GM12878 (cell line): ENCODE results near the gene DOCK7. TPM values are rescaled to one million over a fixed set of nuclear protein-coding genes. Genes with fewer than 3 reads are reported as not detected.

Experiments used
- BCL11A ChIP-seq: IDR thresholded peaks from 2 replicates; pipeline ENCODE4 v1.6.1; 2011; ENCODE audit warnings: low read depth, low read length
- CBFB ChIP-seq: IDR thresholded peaks from 2 replicates; pipeline ENCODE4 v1.6.1; 2016; ENCODE audit warnings: antibody characterized with exemption, low read depth
- CBX5 ChIP-seq: sonication (generic); IDR thresholded peaks from 2 replicates; pipeline ENCODE4 v1.6.1; 2016; ENCODE audit warnings: low read depth, moderate library complexity, mild to moderate bottlenecking, inconsistent platforms
- CEBPB ChIP-seq, 2 experiments: fragments of 150-350 bp in 1 of 2; IDR thresholded peaks; 2 replicates each; pipeline ENCODE4 v1.6.1; 2012 to 2014; ENCODE audit warnings: low read depth in 2 of 2, low read length in 2 of 2, borderline replicate concordance in 1 of 2, inconsistent platforms in 1 of 2
- DPF2 ChIP-seq: fragments of 450-650 bp; IDR thresholded peaks from 2 replicates; pipeline ENCODE4 v1.6.1; 2017; ENCODE audit warnings: mild to moderate bottlenecking
- EGR1 ChIP-seq, 2 experiments: IDR thresholded peaks; 1 replicate in 1 of 2; 2 replicates in 1 of 2; pipeline ENCODE4 v1.6.1; 2011 to 2012; ENCODE audit warnings: low read depth in 2 of 2, low read length in 2 of 2, borderline replicate concordance in 1 of 2, mild to moderate bottlenecking in 1 of 2, moderate library complexity in 1 of 2
- EP300 ChIP-seq, 2 experiments: fragments of 150-350 bp in 1 of 2; IDR thresholded peaks; 2 replicates each; pipeline ENCODE4 v1.6.1; 2011 to 2012; ENCODE audit warnings: low read depth in 2 of 2, low read length in 2 of 2, borderline replicate concordance in 1 of 2, improper control_type of control experiment in 1 of 2, inconsistent platforms in 1 of 2; ENCODE audit not compliant: control insufficient read depth in 1 of 2
- POLR2AphosphoS5 ChIP-seq: IDR thresholded peaks from 2 replicates; pipeline ENCODE4 v1.6.1; 2011; ENCODE audit warnings: mild to moderate bottlenecking, low read length, inconsistent platforms
- RUNX3 ChIP-seq: IDR thresholded peaks from 2 replicates; pipeline ENCODE4 v1.6.1; 2012; ENCODE audit warnings: low read length, inconsistent platforms
- SIN3A ChIP-seq: IDR thresholded peaks from 2 replicates; pipeline ENCODE4 v1.6.1; 2012; ENCODE audit warnings: low read depth, low read length, improper control_type of control experiment
- SREBF1 ChIP-seq: IDR thresholded peaks from 2 replicates; pipeline ENCODE4 v1.6.1; 2012; ENCODE audit warnings: mild to moderate bottlenecking, low read length
- WRNIP1 ChIP-seq: IDR thresholded peaks from 2 replicates; pipeline ENCODE4 v1.6.1; 2011; ENCODE audit warnings: low read depth, low read length, improper control_type of control experiment, borderline replicate concordance
- YY1 ChIP-seq: IDR thresholded peaks from 2 replicates; pipeline ENCODE4 v1.6.1; 2011; ENCODE audit warnings: low read depth, mild to moderate bottlenecking, low read length
- polyA plus RNA-seq, 11 experiments: library from polyadenylated mRNA; depleted of rRNA in 4 of 11; unstranded in 6 of 11; stranded (reverse) in 5 of 11; fragments of >200 nt; fragmentation: Nextera tagmentation in 4 of 11; fragmentation: Illumina TruSeq in 1 of 11; extraction: Ambion mirVana in 4 of 11; extraction: Trizol in 1 of 11; gene quantifications; 1 replicate in 1 of 11; 2 replicates in 10 of 11; pipeline versions ENCODE4 v1.2.1 to v1.2.3, GENCODE V29; 2011 to 2016; ENCODE audit warnings: inconsistent platforms in 2 of 11, missing spikeins in 2 of 11, low read depth in 1 of 11
- total RNA-seq, 4 experiments: library from RNA; depleted of rRNA in 3 of 4; stranded (reverse); fragments of >200 nt in 3 of 4; fragmentation: Illumina TruSeq in 1 of 4; extraction: Trizol in 1 of 4; gene quantifications; 2 replicates each; pipeline versions ENCODE4 v1.2.1 to v1.2.3, GENCODE V29; 2013 to 2021
- TF ChIP-seq, protein P1 (sequence below): IDR thresholded peaks from 2 replicates; pipeline ENCODE4 v1.6.1; 2011; ENCODE audit warnings: mild to moderate bottlenecking, low read depth, low read length, moderate library complexity; ENCODE audit not compliant: insufficient replicate concordance
- TF ChIP-seq, protein P2 (sequence below): fragments of 450-650 bp; IDR thresholded peaks from 2 replicates; pipeline ENCODE4 v1.6.1; 2017; ENCODE audit warnings: borderline replicate concordance
- TF ChIP-seq, protein P3 (sequence below): fragments of 450-650 bp; conservative IDR thresholded peaks from 2 replicates; pipeline ENCODE4 v1.6.1; 2017; ENCODE audit warnings: mild to moderate bottlenecking, moderate library complexity
- TF ChIP-seq, protein P4 (sequence below): IDR thresholded peaks from 2 replicates; pipeline ENCODE4 v1.6.1; 2011; ENCODE audit warnings: borderline replicate concordance, low read depth, mild to moderate bottlenecking, moderate library complexity, low read length; ENCODE audit not compliant: insufficient read depth, poor library complexity, severe bottlenecking

DOCK7 gene
- total and polyA plus RNA-seq, 10 of the 15 experiments (the other 5 are each of a cell fraction or from before 2014, with no cell fraction given) = 4.8 to 34.6 (median 26.9) TPM

DNA sequence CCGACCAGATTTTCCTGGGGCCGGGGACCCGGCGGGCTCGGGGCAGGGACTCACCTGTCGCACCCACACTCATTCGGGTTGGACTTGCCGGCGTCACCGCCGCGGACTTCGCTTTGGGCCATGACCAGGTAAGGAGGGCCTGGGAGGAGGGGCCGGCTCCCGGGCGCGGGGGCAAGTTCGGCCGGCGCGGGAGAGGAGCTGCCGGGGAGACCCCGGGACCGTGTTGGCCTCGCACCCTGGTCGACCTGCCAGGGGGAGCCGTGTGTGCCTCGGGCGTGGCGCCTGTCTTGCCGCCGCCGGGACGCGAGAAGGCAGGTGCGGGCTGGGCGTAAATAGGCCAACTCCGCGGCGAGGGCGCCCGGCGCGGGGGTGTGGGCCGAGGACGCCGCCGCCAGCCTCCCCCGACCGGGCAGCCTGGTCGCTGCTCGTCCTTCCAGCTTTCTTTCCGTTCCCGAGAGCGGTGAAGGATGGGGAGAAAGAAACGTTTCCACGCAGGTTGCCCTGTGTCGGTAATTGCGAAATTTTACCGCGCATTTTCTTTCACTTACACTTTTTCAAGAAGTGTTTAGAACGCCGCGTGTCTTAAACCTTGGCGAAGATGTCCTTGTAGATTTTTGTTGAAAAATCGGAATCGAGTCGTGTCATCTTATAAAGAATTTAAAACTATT is 250.8 kb downstream of the DOCK7 start (continued):
- TF ChIP-seq CBX5 (no peak), CBFB (no peak), EGR1 (IDR thresholded peaks at IDR 0.05; ENCODE audit: borderline replicate concordance in 1 of 2, low read depth in 2 of 2, low read length in 2 of 2) (peak in 1 of 2 experiments; percentile 67; a peak in 1 of 3 replicates), RUNX3 (no peak), DPF2 (0 out of 2 replicates have a peak, but pooled peaks have one; percentile 35), POLR2AphosphoS5 (0 out of 2 replicates have a peak, but pooled peaks have one; percentile 3), CEBPB (IDR thresholded peaks at IDR 0.05; ENCODE audit: borderline replicate concordance in 1 of 2, low read depth in 2 of 2, low read length in 2 of 2) (peak in 1 of 2 experiments; percentile 11; a peak in 1 of 4 replicates), SIN3A (peak; percentile 35; the same call in 1 of the 2 replicates), WRNIP1 (no peak), YY1 (no peak), SREBF1 (no peak), EP300 (IDR thresholded peaks at IDR 0.05; ENCODE audit: borderline replicate concordance in 1 of 2, control insufficient read depth in 1 of 2, low read depth in 2 of 2, low read length in 2 of 2) (no peak), BCL11A (0 out of 2 replicates have a peak, but pooled peaks have one; percentile 0)
- TF ChIP-seq, protein P1, sequence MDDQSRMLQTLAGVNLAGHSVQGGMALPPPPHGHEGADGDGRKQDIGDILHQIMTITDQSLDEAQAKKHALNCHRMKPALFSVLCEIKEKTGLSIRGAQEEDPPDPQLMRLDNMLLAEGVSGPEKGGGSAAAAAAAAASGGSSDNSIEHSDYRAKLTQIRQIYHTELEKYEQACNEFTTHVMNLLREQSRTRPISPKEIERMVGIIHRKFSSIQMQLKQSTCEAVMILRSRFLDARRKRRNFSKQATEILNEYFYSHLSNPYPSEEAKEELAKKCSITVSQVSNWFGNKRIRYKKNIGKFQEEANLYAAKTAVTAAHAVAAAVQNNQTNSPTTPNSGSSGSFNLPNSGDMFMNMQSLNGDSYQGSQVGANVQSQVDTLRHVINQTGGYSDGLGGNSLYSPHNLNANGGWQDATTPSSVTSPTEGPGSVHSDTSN = no peak
- TF ChIP-seq, protein P2, sequence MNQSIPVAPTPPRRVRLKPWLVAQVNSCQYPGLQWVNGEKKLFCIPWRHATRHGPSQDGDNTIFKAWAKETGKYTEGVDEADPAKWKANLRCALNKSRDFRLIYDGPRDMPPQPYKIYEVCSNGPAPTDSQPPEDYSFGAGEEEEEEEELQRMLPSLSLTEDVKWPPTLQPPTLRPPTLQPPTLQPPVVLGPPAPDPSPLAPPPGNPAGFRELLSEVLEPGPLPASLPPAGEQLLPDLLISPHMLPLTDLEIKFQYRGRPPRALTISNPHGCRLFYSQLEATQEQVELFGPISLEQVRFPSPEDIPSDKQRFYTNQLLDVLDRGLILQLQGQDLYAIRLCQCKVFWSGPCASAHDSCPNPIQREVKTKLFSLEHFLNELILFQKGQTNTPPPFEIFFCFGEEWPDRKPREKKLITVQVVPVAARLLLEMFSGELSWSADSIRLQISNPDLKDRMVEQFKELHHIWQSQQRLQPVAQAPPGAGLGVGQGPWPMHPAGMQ = no peak
- TF ChIP-seq, protein P3, sequence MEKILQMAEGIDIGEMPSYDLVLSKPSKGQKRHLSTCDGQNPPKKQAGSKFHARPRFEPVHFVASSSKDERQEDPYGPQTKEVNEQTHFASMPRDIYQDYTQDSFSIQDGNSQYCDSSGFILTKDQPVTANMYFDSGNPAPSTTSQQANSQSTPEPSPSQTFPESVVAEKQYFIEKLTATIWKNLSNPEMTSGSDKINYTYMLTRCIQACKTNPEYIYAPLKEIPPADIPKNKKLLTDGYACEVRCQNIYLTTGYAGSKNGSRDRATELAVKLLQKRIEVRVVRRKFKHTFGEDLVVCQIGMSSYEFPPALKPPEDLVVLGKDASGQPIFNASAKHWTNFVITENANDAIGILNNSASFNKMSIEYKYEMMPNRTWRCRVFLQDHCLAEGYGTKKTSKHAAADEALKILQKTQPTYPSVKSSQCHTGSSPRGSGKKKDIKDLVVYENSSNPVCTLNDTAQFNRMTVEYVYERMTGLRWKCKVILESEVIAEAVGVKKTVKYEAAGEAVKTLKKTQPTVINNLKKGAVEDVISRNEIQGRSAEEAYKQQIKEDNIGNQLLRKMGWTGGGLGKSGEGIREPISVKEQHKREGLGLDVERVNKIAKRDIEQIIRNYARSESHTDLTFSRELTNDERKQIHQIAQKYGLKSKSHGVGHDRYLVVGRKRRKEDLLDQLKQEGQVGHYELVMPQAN = peak; percentile 25; the same call in 1 of the 2 replicates
- TF ChIP-seq, protein P4, sequence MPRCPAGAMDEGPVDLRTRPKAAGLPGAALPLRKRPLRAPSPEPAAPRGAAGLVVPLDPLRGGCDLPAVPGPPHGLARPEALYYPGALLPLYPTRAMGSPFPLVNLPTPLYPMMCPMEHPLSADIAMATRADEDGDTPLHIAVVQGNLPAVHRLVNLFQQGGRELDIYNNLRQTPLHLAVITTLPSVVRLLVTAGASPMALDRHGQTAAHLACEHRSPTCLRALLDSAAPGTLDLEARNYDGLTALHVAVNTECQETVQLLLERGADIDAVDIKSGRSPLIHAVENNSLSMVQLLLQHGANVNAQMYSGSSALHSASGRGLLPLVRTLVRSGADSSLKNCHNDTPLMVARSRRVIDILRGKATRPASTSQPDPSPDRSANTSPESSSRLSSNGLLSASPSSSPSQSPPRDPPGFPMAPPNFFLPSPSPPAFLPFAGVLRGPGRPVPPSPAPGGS = no peak
